Immature natural killer cell (primary cell): ENCODE data around the gene NLRP3. TPM values are rescaled to one million over a fixed set of nuclear protein-coding genes. Genes with fewer than 3 reads are reported as not detected.

Source experiments
- DNase-seq, 3 donors: peaks; one replicate each; pipeline ENCODE4 v3.0.0; 2022; ENCODE audit warnings: mixed read lengths in 1 of 3
- H3K27ac Mint-ChIP-seq, 6 donors: one replicate each; pipeline ENCODE4 v1.8.0; 2020; ENCODE audit warnings: mixed read lengths in 6 of 6, mild to moderate bottlenecking in 5 of 6, inconsistent platforms in 4 of 6, moderate library complexity in 3 of 6
- H3K27me3 Mint-ChIP-seq, 3 donors: one replicate each; pipeline ENCODE4 v1.8.0; 2020 to 2021; ENCODE audit warnings: low read depth in 3 of 3, mild to moderate bottlenecking in 3 of 3, mixed read lengths in 3 of 3, moderate library complexity in 3 of 3, inconsistent platforms in 1 of 3
- H3K36me3 Mint-ChIP-seq, 3 donors: one replicate each; pipeline ENCODE4 v1.8.0; 2020; ENCODE audit warnings: mixed read lengths in 3 of 3, inconsistent platforms in 2 of 3, mild to moderate bottlenecking in 2 of 3
- H3K4me1 Mint-ChIP-seq, 2 donors: one replicate each; pipeline ENCODE4 v1.8.0; 2020; ENCODE audit warnings: inconsistent platforms in 2 of 2, mild to moderate bottlenecking in 2 of 2, mixed read lengths in 2 of 2, moderate library complexity in 1 of 2
- H3K4me3 Mint-ChIP-seq, 5 donors: one replicate each; pipeline ENCODE4 v1.8.0; 2020; ENCODE audit warnings: mild to moderate bottlenecking in 5 of 5, mixed read lengths in 5 of 5, inconsistent platforms in 3 of 5, moderate library complexity in 3 of 5
- H3K9me3 Mint-ChIP-seq, 6 donors: one replicate each; pipeline ENCODE4 v1.8.0; 2020; ENCODE audit warnings: mild to moderate bottlenecking in 6 of 6, mixed read lengths in 6 of 6, inconsistent platforms in 4 of 6, moderate library complexity in 3 of 6
- polyA plus RNA-seq, 3 donors: library from polyadenylated mRNA; unstranded; fragments of 300-500 nt; fragmentation: Illumina TruSeq; gene quantifications; one replicate each; pipeline ENCODE4 v1.2.3, GENCODE V29; 2021

NLRP3 gene
- polyA plus RNA-seq, 3 donors from 2014 or later, result 1.0 to 1.5 TPM; not detected in 1

- no peak overlapping the region for H3K4me3 Mint-ChIP-seq
- H3K27ac Mint-ChIP-seq, result peak overlapping the region in 4 of 6 donors; percentile 3 to 66 (median 49)
- H3K9me3 Mint-ChIP-seq, result no peaks in the 10 kb centered on the region
- DNase-seq, result no peak
- peaks cover 2 to 4% (median 3%) of the 10 kb centered on the region in 3 donors for H3K27me3 Mint-ChIP-seq
- no peaks in the 10 kb centered on the region for H3K36me3 Mint-ChIP-seq
- H3K4me1 Mint-ChIP-seq, result peaks cover 34 to 38% of the 10 kb centered on the region in 2 donors
Observed at GRCh38 chr1:247406014-247406656, 9.8 kb upstream of the NLRP3 start.

GRCh38 chr1:247407180-247407616, 8.8 kb upstream of the NLRP3 start:
- Mint-ChIP-seq H3K4me1 (peaks cover 34 to 38% of the 10 kb centered on the region in 2 donors), H3K36me3 (no peaks in the 10 kb centered on the region), H3K9me3 (no peaks in the 10 kb centered on the region), H3K27me3 (peaks cover 2 to 4% (median 3%) of the 10 kb centered on the region in 3 donors), H3K27ac (peak overlapping the region; percentile 3 to 66 (median 46)), H3K4me3 (peak overlapping the region in 3 of 5 donors; percentile 17 to 60 (median 54))
- DNase-seq, result peak; percentile 40 to 47 (median 42)

DNA sequence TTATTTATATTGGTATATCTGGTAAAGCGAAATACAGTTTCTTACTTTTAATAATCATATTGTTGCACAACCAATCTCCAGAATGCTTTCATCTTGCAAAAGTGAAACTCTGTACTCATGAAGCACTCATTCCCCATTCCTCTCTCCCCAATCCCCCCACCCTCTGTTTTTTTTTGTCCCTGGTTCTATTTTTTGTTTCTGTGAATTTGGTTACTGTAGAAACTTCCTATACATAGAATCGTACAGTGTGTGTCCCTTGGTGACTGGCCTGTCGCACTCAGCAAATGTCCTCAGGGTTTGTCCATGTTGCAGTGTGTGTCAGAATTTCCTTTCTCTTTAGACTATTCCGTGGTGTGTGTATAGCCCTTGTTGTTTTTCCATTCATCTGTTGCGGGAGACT, 7.9 kb upstream of the NLRP3 start:
- Mint-ChIP-seq H3K36me3 (no peaks in the 10 kb centered on the region), H3K4me1 (peaks cover 34 to 38% of the 10 kb centered on the region in 2 donors), H3K27ac (peak overlapping the region in 2 of 6 donors; percentile 66), H3K4me3 (peak overlapping the region in 3 of 5 donors; percentile 1 to 64 (median 63)), H3K9me3 (no peaks in the 10 kb centered on the region), H3K27me3 (peaks cover 2 to 4% (median 3%) of the 10 kb centered on the region in 3 donors)
- no peak for DNase-seq

- no peaks in the 10 kb centered on the region for H3K36me3 Mint-ChIP-seq
- H3K9me3 Mint-ChIP-seq, result no peaks in the 10 kb centered on the region
- peak overlapping the region in 3 of 5 donors; percentile 28 to 76 (median 54) for H3K4me3 Mint-ChIP-seq
- no peak for DNase-seq
- H3K27ac Mint-ChIP-seq, result peak overlapping the region in 5 of 6 donors; percentile 23 to 71 (median 58)
- peaks cover 37 to 41% of the 10 kb centered on the region in 2 donors for H3K4me1 Mint-ChIP-seq
- H3K27me3 Mint-ChIP-seq, result peaks cover 2 to 6% (median 4%) of the 10 kb centered on the region in 3 donors
Observed at GRCh38 chr1:247409869-247410544, 6.0 kb upstream of the NLRP3 start.

DNA sequence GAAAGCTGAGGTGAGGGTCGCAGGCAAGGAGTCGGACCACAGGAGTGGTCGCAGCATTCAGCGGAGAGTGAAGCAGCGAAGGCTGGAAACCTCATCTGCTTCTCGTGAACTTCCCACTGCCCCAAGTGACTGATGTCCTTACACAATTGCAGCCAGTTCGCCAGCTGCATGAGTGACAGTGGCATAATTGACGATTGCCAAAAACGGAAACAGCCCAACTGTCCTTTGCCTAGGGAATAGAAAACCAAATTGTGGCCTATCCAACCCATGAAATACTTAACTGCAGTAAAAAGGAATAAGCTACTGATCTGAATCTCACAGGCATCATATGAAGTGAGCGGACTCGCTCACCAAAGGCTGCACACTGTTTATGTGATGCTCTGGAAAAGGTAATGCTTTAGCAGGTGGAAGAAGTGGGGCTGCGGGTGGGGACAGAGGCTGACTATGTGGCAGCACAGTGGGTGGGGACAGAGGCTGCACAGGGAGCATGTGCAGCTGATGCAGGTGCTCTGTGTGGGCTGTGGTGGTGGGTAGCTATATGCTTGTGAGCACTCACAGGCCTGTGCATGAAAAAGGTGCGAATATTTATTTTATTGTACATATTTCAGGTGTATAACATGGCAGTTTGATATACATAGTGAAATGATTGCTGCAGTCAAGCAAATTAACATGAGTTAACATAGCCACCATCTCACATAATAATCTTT, 4.2 kb upstream of the NLRP3 start:
- H3K4me3 Mint-ChIP-seq, result no peak overlapping the region
- no peak for DNase-seq
- H3K9me3 Mint-ChIP-seq, result no peaks in the 10 kb centered on the region
- H3K4me1 Mint-ChIP-seq, result peaks cover 50 to 53% of the 10 kb centered on the region in 2 donors
- no peaks in the 10 kb centered on the region for H3K36me3 Mint-ChIP-seq
- peaks cover 2 to 9% (median 7%) of the 10 kb centered on the region in 3 donors for H3K27me3 Mint-ChIP-seq
- peak overlapping the region in 1 of 6 donors; percentile 20 for H3K27ac Mint-ChIP-seq

DNA sequence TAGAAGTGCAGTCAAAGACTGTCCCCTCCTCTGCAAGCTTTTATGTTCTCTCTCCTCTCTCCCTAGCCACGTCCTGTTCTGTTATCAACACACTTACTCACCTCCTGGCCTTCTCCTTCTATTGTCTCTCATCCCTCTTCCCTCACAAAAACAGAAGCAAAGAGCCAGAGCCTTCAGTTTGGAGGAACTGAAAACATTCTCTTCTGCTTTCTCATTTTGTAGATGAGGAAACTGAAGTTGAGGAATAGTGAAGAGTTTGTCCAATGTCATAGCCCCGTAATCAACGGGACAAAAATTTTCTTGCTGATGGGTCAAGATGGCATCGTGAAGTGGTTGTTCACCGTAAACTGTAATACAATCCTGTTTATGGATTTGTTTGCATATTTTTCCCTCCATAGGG, 1.9 kb downstream of the NLRP3 start:
- peak overlapping the region in 3 of 6 donors; percentile 4 to 36 (median 28) for H3K27ac Mint-ChIP-seq
- H3K9me3 Mint-ChIP-seq, result no peaks in the 10 kb centered on the region
- H3K36me3 Mint-ChIP-seq, result peaks cover 0 to 4% (median 4%) of the 10 kb centered on the region in 3 donors
- peaks cover 30% of the 10 kb centered on the region in 2 donors for H3K4me1 Mint-ChIP-seq
- peaks cover 2 to 10% (median 5%) of the 10 kb centered on the region in 3 donors for H3K27me3 Mint-ChIP-seq
- no peak for DNase-seq
- peak overlapping the region in 4 of 5 donors; percentile 14 to 58 (median 31) for H3K4me3 Mint-ChIP-seq

GRCh38 chr1:247419336-247419735, 3.4 kb downstream of the NLRP3 start:
- DNase-seq, result no peak
- Mint-ChIP-seq H3K9me3 (no peaks in the 10 kb centered on the region), H3K36me3 (peaks cover 0 to 13% (median 11%) of the 10 kb centered on the region in 3 donors), H3K27ac (peak overlapping the region in 1 of 6 donors; percentile 4), H3K4me1 (peaks cover 30% of the 10 kb centered on the region in 2 donors), H3K27me3 (peaks cover 2 to 13% (median 5%) of the 10 kb centered on the region in 3 donors), H3K4me3 (no peak overlapping the region)

DNA sequence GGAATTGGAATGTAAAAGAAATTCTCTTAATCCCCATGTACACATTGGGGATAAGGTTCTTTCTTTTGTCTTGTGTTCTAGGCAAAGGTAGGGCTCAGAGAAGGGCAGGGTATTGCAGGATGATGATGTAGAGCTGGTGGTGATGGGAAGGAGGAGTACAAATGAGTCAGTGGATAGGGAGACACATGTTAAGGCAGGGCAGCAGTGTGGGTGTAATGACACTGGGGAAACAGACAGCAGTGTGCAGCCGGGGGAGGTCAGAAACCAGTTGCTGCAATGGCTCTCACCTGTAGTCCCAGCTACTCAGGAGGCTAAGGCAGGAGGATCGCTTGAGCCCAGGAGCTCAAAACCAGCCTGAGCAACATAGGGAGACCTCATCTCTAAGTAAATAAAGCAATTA, 5.1 kb downstream of the NLRP3 start:
- peaks cover 16 to 17% of the 10 kb centered on the region in 2 donors for H3K4me1 Mint-ChIP-seq
- no peaks in the 10 kb centered on the region for H3K9me3 Mint-ChIP-seq
- H3K4me3 Mint-ChIP-seq, result no peak overlapping the region
- H3K36me3 Mint-ChIP-seq, result peaks cover 0 to 26% (median 18%) of the 10 kb centered on the region in 3 donors
- peaks cover 0 to 11% (median 1%) of the 10 kb centered on the region in 3 donors for H3K27me3 Mint-ChIP-seq
- no peak for DNase-seq
- H3K27ac Mint-ChIP-seq, result peak overlapping the region in 3 of 6 donors; percentile 24 to 65 (median 41)

GRCh38 chr1:247429496-247429895, 13.5 kb downstream of the NLRP3 start:
- Mint-ChIP-seq H3K4me3 (no peak overlapping the region), H3K4me1 (no peaks in the 10 kb centered on the region), H3K36me3 (peaks cover 0 to 29% (median 12%) of the 10 kb centered on the region in 3 donors), H3K27ac (no peak overlapping the region), H3K9me3 (no peaks in the 10 kb centered on the region), H3K27me3 (peaks cover 0 to 5% (median 1%) of the 10 kb centered on the region in 3 donors)
- no peak for DNase-seq

- Mint-ChIP-seq H3K9me3 (no peaks in the 10 kb centered on the region), H3K4me1 (no peaks in the 10 kb centered on the region), H3K27me3 (peaks cover 0 to 5% (median 1%) of the 10 kb centered on the region in 3 donors), H3K36me3 (peaks cover 0 to 23% (median 11%) of the 10 kb centered on the region in 3 donors), H3K4me3 (no peak overlapping the region), H3K27ac (no peak overlapping the region)
- DNase-seq, result no peak
Observed at GRCh38 chr1:247430434-247430833, 14.5 kb downstream of the NLRP3 start.

GRCh38 chr1:247431643-247432042, 15.7 kb downstream of the NLRP3 start:
- Mint-ChIP-seq H3K27ac (no peak overlapping the region), H3K36me3 (peaks cover 0 to 16% (median 5%) of the 10 kb centered on the region in 3 donors), H3K9me3 (no peaks in the 10 kb centered on the region)

GRCh38 chr1:247434005-247434404, 18.0 kb downstream of the NLRP3 start:
- Mint-ChIP-seq H3K9me3 (no peaks in the 10 kb centered on the region), H3K27me3 (peaks cover 0 to 2% (median 0%) of the 10 kb centered on the region in 3 donors), H3K4me1 (no peaks in the 10 kb centered on the region), H3K27ac (no peak overlapping the region), H3K36me3 (peaks cover 0 to 27% (median 5%) of the 10 kb centered on the region in 3 donors), H3K4me3 (no peak overlapping the region)
- no peak for DNase-seq

More at GRCh38 chr1:247431643-247432042, 15.7 kb downstream of the NLRP3 start:
- H3K27me3 Mint-ChIP-seq, result peaks cover 0 to 3% (median 1%) of the 10 kb centered on the region in 3 donors
- no peaks in the 10 kb centered on the region for H3K4me1 Mint-ChIP-seq
- DNase-seq, result no peak
- H3K4me3 Mint-ChIP-seq, result no peak overlapping the region

DNA sequence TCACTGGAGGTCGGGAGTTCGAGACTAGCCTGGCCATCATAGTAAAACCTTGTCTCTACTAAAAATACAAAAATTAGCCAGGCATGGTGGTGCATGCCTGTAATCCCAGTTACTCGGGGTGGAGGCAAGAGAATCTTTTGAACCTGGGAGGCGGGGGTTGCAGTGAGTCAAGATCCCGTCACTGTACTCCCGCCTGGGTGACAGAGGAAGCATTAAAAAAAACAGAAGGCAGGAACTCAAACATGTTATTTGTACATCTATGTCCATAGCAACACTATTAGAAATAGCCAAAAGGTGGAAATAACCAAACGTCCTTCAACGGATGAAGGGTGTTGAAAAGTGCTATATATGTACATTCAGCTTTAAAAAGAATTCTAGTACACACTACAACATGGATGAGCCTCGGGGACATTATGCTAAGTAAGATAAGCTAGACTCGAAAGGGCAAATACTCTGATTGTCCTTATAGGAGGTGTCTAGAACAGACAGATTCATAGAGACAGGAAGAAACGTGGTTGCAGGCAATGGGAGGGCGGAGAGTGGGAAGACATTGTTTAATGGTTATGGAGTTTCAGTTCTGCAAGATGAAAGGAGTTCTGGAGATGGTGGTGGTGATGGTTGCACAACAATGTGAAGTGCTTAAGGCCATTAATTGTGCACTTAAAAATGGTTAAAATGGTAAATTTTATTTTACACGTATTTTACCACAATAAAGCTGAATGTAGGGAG, 19.2 kb downstream of the NLRP3 start:
- H3K9me3 Mint-ChIP-seq, result no peaks in the 10 kb centered on the region
- no peak for DNase-seq
- H3K4me3 Mint-ChIP-seq, result no peak overlapping the region
- no peaks in the 10 kb centered on the region for H3K4me1 Mint-ChIP-seq
- H3K27me3 Mint-ChIP-seq, result peaks cover 0 to 2% (median 0%) of the 10 kb centered on the region in 3 donors
- peaks cover 0 to 26% (median 7%) of the 10 kb centered on the region in 3 donors for H3K36me3 Mint-ChIP-seq
- no peak overlapping the region for H3K27ac Mint-ChIP-seq
